ENCODE measurements around the gene MAP7D2. TPM values are rescaled to one million over a fixed set of nuclear protein-coding genes. Genes with fewer than 3 reads are reported as not detected.

The MAP7D2 gene
- total RNA-seq, 1 experiment from 2014 or later = 0.91 TPM

- Histone ChIP-seq H3K27ac (ENCODE audit: low read length) (no peak overlapping the region), H3K4me3 (ENCODE audit: low read length) (no peak overlapping the region), H3K36me3 (ENCODE audit: low read depth, low read length) (peaks cover 16% of the 10 kb centered on the region; the same call in 1 of the 2 replicates), H3K4me2 (ENCODE audit: low read length) (no peak overlapping the region), H3K4me1 (ENCODE audit: insufficient read depth, low read length) (no peaks in the 10 kb centered on the region), H3K79me2 (ENCODE audit: low read length) (no peaks in the 10 kb centered on the region), H3K9me3 (ENCODE audit: low read length) (no peaks in the 10 kb centered on the region), H4K20me1 (ENCODE audit: low read length) (no peaks in the 10 kb centered on the region), H3F3A (ENCODE audit: low read length, unreplicated experiment) (no peaks in the 10 kb centered on the region), H3K9ac (ENCODE audit: low read length) (no peak overlapping the region), H3K9me2 (replicated peaks; ENCODE audit: low read length) (no peaks in the 10 kb centered on the region), H2AFZ (ENCODE audit: low read length) (no peak overlapping the region), H3K27me3 (ENCODE audit: low read length) (no peaks in the 10 kb centered on the region)
- no peak for DNase-seq
- no peak for ATAC-seq
- BruUV-seq (replicated peaks) = no TSS peak
- intact Hi-C loops (cut with micrococcal nuclease) = no loop called here
- no peak for TF ChIP-seq CTCF (conservative IDR thresholded peaks at IDR 0.05; ENCODE audit: low read depth, low read length)
- POLR2A ChIA-PET (ENCODE audit: unreplicated experiment) = no interaction called here
- CTCF ChIA-PET = no interaction called here
These were observed 35.0 kb upstream of the MAP7D2 start for GRCh38 chrX:20151689-20152088.

- ATAC-seq (no peak), DNase-seq (no peak)
- no peak overlapping the region for H3K4me3 ChIP-seq (ENCODE audit: low read length)
- H3K4me1 ChIP-seq (ENCODE audit: insufficient read depth, low read length) = peaks cover 6% of the 10 kb centered on the region; the same call in 1 of the 2 replicates
- TF ChIP-seq EZH2phosphoT487 (IDR thresholded peaks at IDR 0.05; ENCODE audit: borderline replicate concordance, low read length) = no peak
- TF ChIP-seq EZH2 (IDR thresholded peaks at IDR 0.05; ENCODE audit: low read length, unreplicated experiment) = no peak
- no peak for TF ChIP-seq CTCF (conservative IDR thresholded peaks at IDR 0.05; ENCODE audit: low read depth, low read length)
- POLR2A ChIA-PET (ENCODE audit: unreplicated experiment) = no interaction called here
- CTCF ChIA-PET = no interaction called here
- H3K27ac ChIP-seq (ENCODE audit: low read length) = no peak overlapping the region
- H3K4me2 ChIP-seq (ENCODE audit: low read length) = no peak overlapping the region
- no peaks in the 10 kb centered on the region for H3K9me2 ChIP-seq (replicated peaks; ENCODE audit: low read length)
- 0 out of 2 replicates have a peak, but pooled peaks cover 2% of the 10 kb centered on the region for H3K36me3 ChIP-seq (ENCODE audit: low read depth, low read length)
- H2AFZ ChIP-seq (ENCODE audit: low read length) = no peak overlapping the region
- H3K9me3 ChIP-seq (ENCODE audit: low read length) = no peaks in the 10 kb centered on the region
- no peaks in the 10 kb centered on the region for H3F3A ChIP-seq (ENCODE audit: low read length, unreplicated experiment)
- no peaks in the 10 kb centered on the region for H3K27me3 ChIP-seq (ENCODE audit: low read length)
- intact Hi-C loops (cut with micrococcal nuclease) = no loop called here
- no peaks in the 10 kb centered on the region for H3K79me2 ChIP-seq (ENCODE audit: low read length)
- no TSS peak for BruUV-seq (replicated peaks)
- no peaks in the 10 kb centered on the region for H4K20me1 ChIP-seq (ENCODE audit: low read length)
- no peak overlapping the region for H3K9ac ChIP-seq (ENCODE audit: low read length)
These were observed 32.6 kb upstream of the MAP7D2 start for GRCh38 chrX:20149326-20149725.

GRCh38 chrX:20147561-20147960 lies 30.9 kb upstream of the MAP7D2 start:
- CTCF ChIA-PET = no interaction called here

More at GRCh38 chrX:20147561-20147960, 30.9 kb upstream of the MAP7D2 start:
- ATAC-seq = no peak
- H3K4me1 ChIP-seq (ENCODE audit: insufficient read depth, low read length) = peaks cover 11% of the 10 kb centered on the region; the same call in 1 of the 2 replicates
- no peaks in the 10 kb centered on the region for H3K9me2 ChIP-seq (replicated peaks; ENCODE audit: low read length)
- no peak overlapping the region for H3K9ac ChIP-seq (ENCODE audit: low read length)
- H3K36me3 ChIP-seq (ENCODE audit: low read depth, low read length) = 0 out of 2 replicates have a peak, but pooled peaks cover 2% of the 10 kb centered on the region
- no TSS peak for BruUV-seq (replicated peaks)
- H2AFZ ChIP-seq (ENCODE audit: low read length) = no peak overlapping the region
- intact Hi-C loops (cut with micrococcal nuclease) = no loop called here
- DNase-seq = no peak
- H3F3A ChIP-seq (ENCODE audit: low read length, unreplicated experiment) = no peaks in the 10 kb centered on the region
- POLR2A ChIA-PET (ENCODE audit: unreplicated experiment) = no interaction called here
- H3K9me3 ChIP-seq (ENCODE audit: low read length) = no peaks in the 10 kb centered on the region
- no peak overlapping the region for H3K4me3 ChIP-seq (ENCODE audit: low read length)
- no peaks in the 10 kb centered on the region; the same call in 1 of the 2 replicates for H3K79me2 ChIP-seq (ENCODE audit: low read length)
- H3K27ac ChIP-seq (ENCODE audit: low read length) = no peak overlapping the region
- no peak for TF ChIP-seq EZH2 (IDR thresholded peaks at IDR 0.05; ENCODE audit: low read length, unreplicated experiment)
- no peak for TF ChIP-seq CTCF (conservative IDR thresholded peaks at IDR 0.05; ENCODE audit: low read depth, low read length)
- no peak for TF ChIP-seq EZH2phosphoT487 (IDR thresholded peaks at IDR 0.05; ENCODE audit: borderline replicate concordance, low read length)
- H4K20me1 ChIP-seq (ENCODE audit: low read length) = no peaks in the 10 kb centered on the region
- no peaks in the 10 kb centered on the region for H3K27me3 ChIP-seq (ENCODE audit: low read length)
- no peak overlapping the region for H3K4me2 ChIP-seq (ENCODE audit: low read length)
